ENCODE results near the gene NCKAP5. TPM values are rescaled to one million over a fixed set of nuclear protein-coding genes. Genes with fewer than 3 reads are reported as not detected.

Gene NCKAP5
- total RNA-seq, result 1 to 10 TPM in 1 of 2 donors, under 1 TPM in 1; 0.78 to 2.6 TPM

GRCh38 chr2:133568172-133568571 is at the start of gene NCKAP5:
Gene NCKAP5, minus strand, starts transcription at chr2:133568463. Its CDS starts 50,937 bp downstream, at chr2:133517526.
- Histone ChIP-seq H3K36me3 (replicated peaks in 1 of 2; ENCODE audit: insufficient read depth in 1 of 2, low read depth in 2 of 2) (no peaks in the 10 kb centered on the region), H3K9me3 (no peaks in the 10 kb centered on the region), H3K27me3 (no peaks in the 10 kb centered on the region), H3K4me1 (peaks cover 9% of the 10 kb centered on the region), H3K4me3 (no peak within 1 kb of the TSS), H3K27ac (no peak within 1 kb of the TSS)
- 2 to 3% methylated on average over 12 of the region's 12 CpGs for WGBS, 2 donors
- intact Hi-C loops (cut with DNase I), result no loop called here
- TF ChIP-seq CTCF (IDR thresholded peaks at IDR 0.05), result no peak
- TF ChIP-seq POLR2A (IDR thresholded peaks at IDR 0.05), result no peak
- DNase-seq (peak; percentile 18 to 65 (median 37)), ATAC-seq (peak; percentile 45)

DNA sequence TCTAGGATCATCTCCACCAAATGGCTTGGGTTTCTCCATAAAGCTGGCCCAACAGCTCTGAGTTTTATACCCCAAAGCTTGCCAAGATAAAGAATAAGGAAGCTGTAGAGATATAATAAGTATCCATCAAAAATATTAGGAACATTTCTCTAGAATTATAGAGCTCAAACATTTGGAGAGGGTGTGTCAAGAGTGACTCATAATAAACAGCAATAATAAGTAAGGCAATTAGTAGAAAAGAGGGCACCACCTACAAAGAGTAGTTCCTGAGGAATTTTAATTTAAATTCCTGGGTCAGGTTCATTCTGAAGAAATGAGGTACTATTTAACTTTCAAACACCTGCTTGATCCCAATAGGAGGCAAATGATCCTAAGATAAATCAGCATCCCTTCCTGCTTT is 41.4 kb upstream of the NCKAP5 start:
- ATAC-seq (no peak), DNase-seq (no peak)
- Histone ChIP-seq H3K9me3 (no peaks in the 10 kb centered on the region), H3K4me1 (no peaks in the 10 kb centered on the region), H3K36me3 (replicated peaks in 1 of 2; ENCODE audit: insufficient read depth in 1 of 2, low read depth in 2 of 2) (no peaks in the 10 kb centered on the region), H3K27me3 (no peaks in the 10 kb centered on the region), H3K4me3 (no peak overlapping the region), H3K27ac (no peak overlapping the region)
- intact Hi-C loops (cut with DNase I), result no loop called here
- TF ChIP-seq POLR2A (IDR thresholded peaks at IDR 0.05), result no peak
- TF ChIP-seq CTCF (IDR thresholded peaks at IDR 0.05), result no peak

GRCh38 chr2:133608291-133608690 is 40.0 kb upstream of the NCKAP5 start:
- Histone ChIP-seq H3K4me1 (no peaks in the 10 kb centered on the region), H3K9me3 (no peaks in the 10 kb centered on the region), H3K36me3 (replicated peaks in 1 of 2; ENCODE audit: insufficient read depth in 1 of 2, low read depth in 2 of 2) (no peaks in the 10 kb centered on the region), H3K27ac (no peak overlapping the region), H3K27me3 (no peaks in the 10 kb centered on the region), H3K4me3 (no peak overlapping the region)
- TF ChIP-seq CTCF (IDR thresholded peaks at IDR 0.05), result no peak
- TF ChIP-seq POLR2A (IDR thresholded peaks at IDR 0.05), result no peak
- 38 to 61% methylated on average over 1 of the region's 1 CpG for WGBS, 2 donors
- ATAC-seq (no peak), DNase-seq (no peak)
- intact Hi-C loops (cut with DNase I), result no loop called here

GRCh38 chr2:133607679-133608078 is 39.4 kb upstream of the NCKAP5 start:
- Histone ChIP-seq H3K4me1 (no peaks in the 10 kb centered on the region), H3K27me3 (no peaks in the 10 kb centered on the region), H3K36me3 (replicated peaks in 1 of 2; ENCODE audit: insufficient read depth in 1 of 2, low read depth in 2 of 2) (no peaks in the 10 kb centered on the region), H3K4me3 (no peak overlapping the region), H3K9me3 (no peaks in the 10 kb centered on the region), H3K27ac (no peak overlapping the region)
- 56 to 63% methylated on average over 1 of the region's 1 CpG for WGBS, 2 donors
- intact Hi-C loops (cut with DNase I), result no loop called here
- no peak for DNase-seq
- no peak for ATAC-seq
- TF ChIP-seq CTCF (IDR thresholded peaks at IDR 0.05), result no peak
- TF ChIP-seq POLR2A (IDR thresholded peaks at IDR 0.05), result no peak

- 86 to 93% methylated on average over 1 of the region's 1 CpG for WGBS, 2 donors
- ATAC-seq (no peak), DNase-seq (no peak)
- TF ChIP-seq CTCF (IDR thresholded peaks at IDR 0.05) (no peak), POLR2A (IDR thresholded peaks at IDR 0.05) (no peak)
- H3K36me3 ChIP-seq (replicated peaks in 1 of 2; ENCODE audit: insufficient read depth in 1 of 2, low read depth in 2 of 2), result no peaks in the 10 kb centered on the region
- no peaks in the 10 kb centered on the region for H3K27me3 ChIP-seq
- H3K4me3 ChIP-seq, result no peak overlapping the region
- intact Hi-C loops (cut with DNase I), result no loop called here
- H3K9me3 ChIP-seq, result no peaks in the 10 kb centered on the region
- no peaks in the 10 kb centered on the region for H3K4me1 ChIP-seq
- no peak overlapping the region for H3K27ac ChIP-seq
Measured at GRCh38 chr2:133606616-133607015, 38.4 kb upstream of the NCKAP5 start.
